A673 (cell line): ENCODE measurements around the gene PDGFRB. TPM values are rescaled to one million over a fixed set of nuclear protein-coding genes. Genes with fewer than 3 reads are reported as not detected.

Experiments used
- BruUV-seq: library from RNA; stranded (reverse); fragments of 400-500 nt; replicated peaks from 2 replicates; lab custom pipeline; 2021; lab: Mats Ljungman, UMichigan
- CTCF ChIA-PET: fragments of 300-600 bp; sonication (Branson Sonifier 250); formaldehyde crosslinking; loops from one replicate; lab custom pipeline; 2022; ENCODE audit warnings: antibody characterized with exemption; lab: Charles Lee
- POLR2A ChIA-PET: fragments of 300-600 bp; sonication (Branson Sonifier 250); formaldehyde crosslinking; loops from one replicate; lab custom pipeline; 2022; ENCODE audit warnings: antibody characterized with exemption; ENCODE audit not compliant: low non-redundant PET; lab: Charles Lee
- DNase-seq: peaks from one replicate; pipeline ENCODE4 v3.0.0-alpha.2; 2015; ENCODE audit warnings: low spot score
- H3K27ac ChIP-seq: fragments of 200-600 bp; sonication (generic); 2 replicates; pipeline ENCODE4 v1.5.1; 2016; ENCODE audit warnings: mixed run types, low read depth, mild to moderate bottlenecking, mixed read lengths, antibody characterized with exemption, low read length; ENCODE audit not compliant: poor library complexity, severe bottlenecking
- H3K27me3 ChIP-seq: fragments of 200-600 bp; sonication (generic); replicated peaks from 2 replicates; pipeline ENCODE4 v1.6.1; 2017; ENCODE audit warnings: mixed run types, low read depth, mild to moderate bottlenecking, mixed read lengths, antibody characterized with exemption, low read length; ENCODE audit not compliant: insufficient read depth, poor library complexity
- H3K36me3 ChIP-seq: fragments of 200-600 bp; sonication (generic); 2 replicates; pipeline ENCODE4 v1.6.1; 2016; ENCODE audit warnings: mixed run types, mild to moderate bottlenecking, mixed read lengths, antibody characterized with exemption, low read length; ENCODE audit not compliant: insufficient read depth, poor library complexity, severe bottlenecking
- H3K4me1 ChIP-seq: fragments of 200-600 bp; sonication (generic); 2 replicates; pipeline ENCODE4 v1.6.1; 2017; ENCODE audit warnings: mixed run types, mild to moderate bottlenecking, mixed read lengths, antibody characterized with exemption, low read length; ENCODE audit not compliant: insufficient read depth, poor library complexity, severe bottlenecking
- H3K4me3 ChIP-seq: fragments of 200-600 bp; sonication (generic); 2 replicates; pipeline ENCODE4 v1.5.1; 2016; ENCODE audit warnings: low read depth, mixed run types, mild to moderate bottlenecking, mixed read lengths, low read length; ENCODE audit not compliant: poor library complexity, severe bottlenecking
- H3K9me3 ChIP-seq: fragments of 200-600 bp; sonication (generic); 2 replicates; pipeline ENCODE4 v1.6.1; 2016; ENCODE audit warnings: mixed run types, low read depth, mild to moderate bottlenecking, mixed read lengths, antibody characterized with exemption, low read length; ENCODE audit not compliant: poor library complexity, severe bottlenecking
- CTCF ChIP-seq: fragments of 300-800, 200-600 bp; sonication (generic); conservative IDR thresholded peaks from 2 replicates; pipeline ENCODE4 v1.5.1; 2017; ENCODE audit warnings: low read depth, mild to moderate bottlenecking, antibody characterized with exemption, low read length, moderate library complexity, mixed read lengths
- EZH2 ChIP-seq: fragments of 200-600 bp; sonication (generic); IDR thresholded peaks from 2 replicates; pipeline ENCODE4 v1.6.1; 2017; ENCODE audit warnings: borderline replicate concordance, low read depth, mild to moderate bottlenecking, mixed read lengths, antibody characterized with exemption, low read length; ENCODE audit not compliant: poor library complexity, severe bottlenecking
- intact Hi-C: fragments of 100-400 bp; cut with micrococcal nuclease; formaldehyde crosslinking; loops from one replicate; pipeline ENCODE4 v1.10.0; 2022; ENCODE audit not compliant: unreplicated experiment
- total RNA-seq: library from RNA; stranded (reverse); gene quantifications from 2 replicates; pipeline ENCODE4 v1.2.3, GENCODE V29; 2021

PDGFRB gene
- total RNA-seq, 1 experiment from 2014 or later = 25.9 TPM

- no peaks in the 10 kb centered on the region for H3K9me3 ChIP-seq
- ChIA-PET CTCF (no interaction called here), POLR2A (no interaction called here)
- intact Hi-C loops = no loop called here
- no peak for TF ChIP-seq CTCF
- TF ChIP-seq EZH2 = no peak
- peaks cover 15% of the 10 kb centered on the region for H3K36me3 ChIP-seq
- no TSS peak for BruUV-seq
- H3K4me3 ChIP-seq = no peak overlapping the region
- H3K27me3 ChIP-seq = no peaks in the 10 kb centered on the region
- no peak for DNase-seq
- H3K4me1 ChIP-seq = no peaks in the 10 kb centered on the region
- H3K27ac ChIP-seq = no peak overlapping the region
Measured at GRCh38 chr5:150126921-150127265, 28.8 kb downstream of the PDGFRB start.

- Histone ChIP-seq H3K4me1 (no peaks in the 10 kb centered on the region), H3K4me3 (no peak overlapping the region), H3K27me3 (no peaks in the 10 kb centered on the region), H3K27ac (no peak overlapping the region), H3K36me3 (peaks cover 15% of the 10 kb centered on the region), H3K9me3 (no peaks in the 10 kb centered on the region)
- DNase-seq = no peak
- ChIA-PET CTCF (no interaction called here), POLR2A (no interaction called here)
- intact Hi-C loops = no loop called here
- no TSS peak for BruUV-seq
- TF ChIP-seq EZH2 = no peak
- TF ChIP-seq CTCF = no peak
Measured at GRCh38 chr5:150126199-150126920, 29.3 kb downstream of the PDGFRB start.

GRCh38 chr5:150125334-150125733, 30.3 kb downstream of the PDGFRB start:
- CTCF ChIA-PET = no interaction called here
- no peak overlapping the region for H3K27ac ChIP-seq
- POLR2A ChIA-PET = no interaction called here
- no peak overlapping the region for H3K4me3 ChIP-seq
- no peaks in the 10 kb centered on the region for H3K9me3 ChIP-seq
- TF ChIP-seq EZH2 (no peak), CTCF (no peak)
- BruUV-seq = no TSS peak
- DNase-seq = no peak
- no peaks in the 10 kb centered on the region for H3K4me1 ChIP-seq
- H3K27me3 ChIP-seq = no peaks in the 10 kb centered on the region
- peaks cover 15% of the 10 kb centered on the region for H3K36me3 ChIP-seq
- intact Hi-C loops = no loop called here
